ENCODE measurements around the gene CERS2.

The CERS2 gene

DNA sequence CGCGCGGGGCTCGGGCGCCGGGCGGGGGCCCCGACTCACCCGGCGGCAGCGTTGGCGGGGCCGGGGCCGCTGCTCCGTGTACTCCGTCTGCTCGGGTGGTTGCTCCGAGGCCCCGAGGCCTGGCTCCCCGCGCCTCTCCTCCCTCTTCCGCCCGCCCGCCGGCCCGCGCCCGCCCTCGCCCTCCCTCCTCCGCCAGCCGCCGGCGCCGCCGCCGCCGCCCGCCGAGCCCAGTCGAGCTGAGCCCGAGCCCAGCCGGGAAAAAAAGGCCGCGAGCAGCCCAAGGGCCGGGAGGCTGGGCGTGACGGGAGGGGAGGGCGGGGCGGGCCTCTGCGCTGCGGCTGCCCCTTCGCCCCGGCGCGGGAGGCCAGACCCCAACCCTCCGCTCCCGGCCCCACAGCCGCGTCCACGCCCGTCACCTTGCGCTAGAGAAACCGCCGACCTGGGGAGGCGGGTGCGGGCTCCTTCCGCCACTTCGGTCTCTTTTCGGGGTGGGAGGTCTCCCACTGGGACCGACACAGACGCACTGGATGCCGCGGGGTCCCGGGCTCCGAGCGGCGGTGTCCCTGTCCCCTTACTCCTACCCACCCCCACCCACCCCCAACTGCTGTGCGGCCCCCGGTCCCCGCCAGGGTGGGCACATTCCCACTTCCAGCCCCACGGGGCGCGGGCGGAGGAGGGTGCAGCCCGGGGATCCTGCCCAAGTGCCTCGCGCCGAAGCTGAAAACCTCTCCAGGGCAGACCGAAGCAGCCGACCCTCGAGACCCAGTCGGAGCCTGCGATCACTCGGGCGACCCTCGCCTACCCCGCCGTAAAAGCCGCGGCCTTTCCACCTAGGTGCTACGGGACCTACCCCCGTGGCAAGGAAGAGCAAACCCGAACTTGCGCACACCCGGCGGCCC lies at the start of gene CERS2 (continued):
- TF ChIP-seq ZNF549 (tag by site-specific recombination; IDR thresholded peaks at IDR 0.05) (no peak), KLF9 (tag by site-specific recombination; IDR thresholded peaks at IDR 0.05; ENCODE audit: low read depth) (peak; percentile 77), RBAK (tag by site-specific recombination; IDR thresholded peaks at IDR 0.05) (no peak), ZNF660 (tag by site-specific recombination; IDR thresholded peaks at IDR 0.05) (no peak), ZNF510 (tag by site-specific recombination; IDR thresholded peaks at IDR 0.05; ENCODE audit: insufficient replicate concordance) (no peak), ZNF146 (tag by site-specific recombination; IDR thresholded peaks at IDR 0.05) (no peak), ZNF366 (tag by site-specific recombination; conservative IDR thresholded peaks at IDR 0.05) (no peak), ZNF707 (tag by site-specific recombination; IDR thresholded peaks at IDR 0.05) (no peak), ZNF610 (tag by site-specific recombination; IDR thresholded peaks at IDR 0.05; ENCODE audit: borderline replicate concordance) (no peak), ZNF140 (tag by site-specific recombination; IDR thresholded peaks at IDR 0.05) (no peak), SALL2 (tag by site-specific recombination; IDR thresholded peaks at IDR 0.05; ENCODE audit: borderline replicate concordance) (no peak), ZBTB1 (tag by site-specific recombination; IDR thresholded peaks at IDR 0.05) (no peak), KLF1 (tag by site-specific recombination; IDR thresholded peaks at IDR 0.05) (peak; percentile 62), IKZF3 (tag by site-specific recombination; IDR thresholded peaks at IDR 0.05) (no peak)
- TF ChIP-seq, protein P1, sequence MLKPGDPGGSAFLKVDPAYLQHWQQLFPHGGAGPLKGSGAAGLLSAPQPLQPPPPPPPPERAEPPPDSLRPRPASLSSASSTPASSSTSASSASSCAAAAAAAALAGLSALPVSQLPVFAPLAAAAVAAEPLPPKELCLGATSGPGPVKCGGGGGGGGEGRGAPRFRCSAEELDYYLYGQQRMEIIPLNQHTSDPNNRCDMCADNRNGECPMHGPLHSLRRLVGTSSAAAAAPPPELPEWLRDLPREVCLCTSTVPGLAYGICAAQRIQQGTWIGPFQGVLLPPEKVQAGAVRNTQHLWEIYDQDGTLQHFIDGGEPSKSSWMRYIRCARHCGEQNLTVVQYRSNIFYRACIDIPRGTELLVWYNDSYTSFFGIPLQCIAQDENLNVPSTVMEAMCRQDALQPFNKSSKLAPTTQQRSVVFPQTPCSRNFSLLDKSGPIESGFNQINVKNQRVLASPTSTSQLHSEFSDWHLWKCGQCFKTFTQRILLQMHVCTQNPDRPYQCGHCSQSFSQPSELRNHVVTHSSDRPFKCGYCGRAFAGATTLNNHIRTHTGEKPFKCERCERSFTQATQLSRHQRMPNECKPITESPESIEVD (tag by site-specific recombination; IDR thresholded peaks at IDR 0.05): no peak
- TF ChIP-seq, protein P2, sequence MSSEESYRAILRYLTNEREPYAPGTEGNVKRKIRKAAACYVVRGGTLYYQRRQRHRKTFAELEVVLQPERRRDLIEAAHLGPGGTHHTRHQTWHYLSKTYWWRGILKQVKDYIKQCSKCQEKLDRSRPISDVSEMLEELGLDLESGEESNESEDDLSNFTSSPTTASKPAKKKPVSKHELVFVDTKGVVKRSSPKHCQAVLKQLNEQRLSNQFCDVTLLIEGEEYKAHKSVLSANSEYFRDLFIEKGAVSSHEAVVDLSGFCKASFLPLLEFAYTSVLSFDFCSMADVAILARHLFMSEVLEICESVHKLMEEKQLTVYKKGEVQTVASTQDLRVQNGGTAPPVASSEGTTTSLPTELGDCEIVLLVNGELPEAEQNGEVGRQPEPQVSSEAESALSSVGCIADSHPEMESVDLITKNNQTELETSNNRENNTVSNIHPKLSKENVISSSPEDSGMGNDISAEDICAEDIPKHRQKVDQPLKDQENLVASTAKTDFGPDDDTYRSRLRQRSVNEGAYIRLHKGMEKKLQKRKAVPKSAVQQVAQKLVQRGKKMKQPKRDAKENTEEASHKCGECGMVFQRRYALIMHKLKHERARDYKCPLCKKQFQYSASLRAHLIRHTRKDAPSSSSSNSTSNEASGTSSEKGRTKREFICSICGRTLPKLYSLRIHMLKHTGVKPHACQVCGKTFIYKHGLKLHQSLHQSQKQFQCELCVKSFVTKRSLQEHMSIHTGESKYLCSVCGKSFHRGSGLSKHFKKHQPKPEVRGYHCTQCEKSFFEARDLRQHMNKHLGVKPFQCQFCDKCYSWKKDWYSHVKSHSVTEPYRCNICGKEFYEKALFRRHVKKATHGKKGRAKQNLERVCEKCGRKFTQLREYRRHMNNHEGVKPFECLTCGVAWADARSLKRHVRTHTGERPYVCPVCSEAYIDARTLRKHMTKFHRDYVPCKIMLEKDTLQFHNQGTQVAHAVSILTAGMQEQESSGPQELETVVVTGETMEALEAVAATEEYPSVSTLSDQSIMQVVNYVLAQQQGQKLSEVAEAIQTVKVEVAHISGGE (tag by site-specific recombination; conservative IDR thresholded peaks at IDR 0.05; ENCODE audit: low read depth): no peak
- TF ChIP-seq, protein P3, sequence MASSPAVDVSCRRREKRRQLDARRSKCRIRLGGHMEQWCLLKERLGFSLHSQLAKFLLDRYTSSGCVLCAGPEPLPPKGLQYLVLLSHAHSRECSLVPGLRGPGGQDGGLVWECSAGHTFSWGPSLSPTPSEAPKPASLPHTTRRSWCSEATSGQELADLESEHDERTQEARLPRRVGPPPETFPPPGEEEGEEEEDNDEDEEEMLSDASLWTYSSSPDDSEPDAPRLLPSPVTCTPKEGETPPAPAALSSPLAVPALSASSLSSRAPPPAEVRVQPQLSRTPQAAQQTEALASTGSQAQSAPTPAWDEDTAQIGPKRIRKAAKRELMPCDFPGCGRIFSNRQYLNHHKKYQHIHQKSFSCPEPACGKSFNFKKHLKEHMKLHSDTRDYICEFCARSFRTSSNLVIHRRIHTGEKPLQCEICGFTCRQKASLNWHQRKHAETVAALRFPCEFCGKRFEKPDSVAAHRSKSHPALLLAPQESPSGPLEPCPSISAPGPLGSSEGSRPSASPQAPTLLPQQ (tag by site-specific recombination; IDR thresholded peaks at IDR 0.05): 0 out of 2 replicates have a peak, but pooled peaks have one; percentile 35
- TF ChIP-seq, protein P4, sequence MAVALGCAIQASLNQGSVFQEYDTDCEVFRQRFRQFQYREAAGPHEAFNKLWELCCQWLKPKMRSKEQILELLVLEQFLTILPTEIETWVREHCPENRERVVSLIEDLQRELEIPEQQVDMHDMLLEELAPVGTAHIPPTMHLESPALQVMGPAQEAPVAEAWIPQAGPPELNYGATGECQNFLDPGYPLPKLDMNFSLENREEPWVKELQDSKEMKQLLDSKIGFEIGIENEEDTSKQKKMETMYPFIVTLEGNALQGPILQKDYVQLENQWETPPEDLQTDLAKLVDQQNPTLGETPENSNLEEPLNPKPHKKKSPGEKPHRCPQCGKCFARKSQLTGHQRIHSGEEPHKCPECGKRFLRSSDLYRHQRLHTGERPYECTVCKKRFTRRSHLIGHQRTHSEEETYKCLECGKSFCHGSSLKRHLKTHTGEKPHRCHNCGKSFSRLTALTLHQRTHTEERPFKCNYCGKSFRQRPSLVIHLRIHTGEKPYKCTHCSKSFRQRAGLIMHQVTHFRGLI (tag by site-specific recombination; IDR thresholded peaks at IDR 0.05): peak; percentile 89

All from HEK293 (cell line).